Measurements from ENCODE around the gene PDPK1. TPM values are rescaled to one million over a fixed set of nuclear protein-coding genes. Genes with fewer than 3 reads are reported as not detected.
A peak's percentile ranks its signal among the peaks of the same experiment; 100 is the strongest.
"Not testable (repeated sequence)": the region's sequence is repeated elsewhere in the genome, so short reads cannot be mapped to it uniquely, and the experiment has no call there.

The PDPK1 gene
- total RNA-seq, 2 experiments from 2014 or later: 14.4 to 40.6 TPM

- H3K4me1 ChIP-seq (ENCODE audit: insufficient read depth, low read length, poor library complexity, severe bottlenecking): peaks cover 22% of the 10 kb centered on the region
- H3K9me2 ChIP-seq (ENCODE audit: insufficient read depth, low read length); H3K27ac ChIP-seq (ENCODE audit: low read depth, low read length, poor library complexity, severe bottlenecking); CTCF ChIA-PET (ENCODE audit: unreplicated experiment); H3K9me3 ChIP-seq (ENCODE audit: low read length); H3K4me3 ChIP-seq (ENCODE audit: low read depth, low read length, poor library complexity, severe bottlenecking); H4K20me1 ChIP-seq (ENCODE audit: insufficient read depth, low read length); POLR2A ChIA-PET; BruUV-seq (replicated peaks); DNase-seq (ENCODE audit: low spot score); H2AFZ ChIP-seq (ENCODE audit: low read length): not testable (repeated sequence)
- TF ChIP-seq CTCF (conservative IDR thresholded peaks at IDR 0.05; ENCODE audit: low read length): peak; percentile 61
- H3K4me2 ChIP-seq (ENCODE audit: low read length): peak overlapping the region; percentile 77; the same call in 1 of the 2 replicates
- intact Hi-C loops (cut with micrococcal nuclease; ENCODE audit: unreplicated experiment): loop anchor here (10.0 kb wide), 2 partner anchors 135 to 215 kb away; partner anchors contain the start of gene SRRM2
- peaks cover 22% of the 10 kb centered on the region; the same call in 1 of the 2 replicates for H3K36me3 ChIP-seq (ENCODE audit: insufficient read depth, low read length)
- H3K79me2 ChIP-seq (ENCODE audit: insufficient read depth, low read depth, low read length): peaks cover 23% of the 10 kb centered on the region
Observed at GRCh38 chr16:2539845-2540458, 2.1 kb downstream of the PDPK1 start.

DNA sequence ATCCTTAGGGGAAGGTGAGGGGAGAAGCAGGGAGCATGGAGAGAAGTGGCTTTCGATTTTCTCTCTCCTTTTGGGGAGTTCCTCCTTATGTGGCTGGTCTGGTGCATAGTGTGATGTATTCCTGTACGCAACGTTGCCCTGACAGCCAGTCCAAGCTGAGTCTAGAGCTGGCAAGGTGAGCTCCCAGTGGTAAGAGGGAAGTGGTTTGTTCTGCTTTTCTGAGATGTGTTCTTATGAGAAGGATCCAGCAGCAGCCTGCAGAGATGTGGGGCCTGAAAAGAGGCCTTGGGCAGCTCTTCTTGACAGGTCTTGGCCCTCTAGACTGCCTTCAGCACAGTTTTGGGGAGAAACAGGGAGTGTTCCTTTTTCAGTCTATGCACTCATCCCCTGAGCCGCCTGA, 3.1 kb downstream of the PDPK1 start:
- intact Hi-C loops (cut with micrococcal nuclease; ENCODE audit: unreplicated experiment); CTCF ChIA-PET (ENCODE audit: unreplicated experiment); H3K4me3 ChIP-seq (ENCODE audit: low read depth, low read length, poor library complexity, severe bottlenecking); H3K9me3 ChIP-seq (ENCODE audit: low read length); H4K20me1 ChIP-seq (ENCODE audit: insufficient read depth, low read length); H3K27ac ChIP-seq (ENCODE audit: low read depth, low read length, poor library complexity, severe bottlenecking); H3K9me2 ChIP-seq (ENCODE audit: insufficient read depth, low read length); POLR2A ChIA-PET; H2AFZ ChIP-seq (ENCODE audit: low read length); DNase-seq (ENCODE audit: low spot score); BruUV-seq (replicated peaks): not testable (repeated sequence)
- H3K4me2 ChIP-seq (ENCODE audit: low read length): peak overlapping the region; percentile 44
- H3K79me2 ChIP-seq (ENCODE audit: insufficient read depth, low read depth, low read length): peaks cover 30% of the 10 kb centered on the region
- peaks cover 22% of the 10 kb centered on the region for H3K4me1 ChIP-seq (ENCODE audit: insufficient read depth, low read length, poor library complexity, severe bottlenecking)
- H3K36me3 ChIP-seq (ENCODE audit: insufficient read depth, low read length): peaks cover 29% of the 10 kb centered on the region; the same call in 1 of the 2 replicates

GRCh38 chr16:2541409-2541808, 3.6 kb downstream of the PDPK1 start:
- Histone ChIP-seq H3K4me2 (ENCODE audit: low read length) (peak overlapping the region; percentile 44; the same call in 1 of the 2 replicates), H3K36me3 (ENCODE audit: insufficient read depth, low read length) (peaks cover 29% of the 10 kb centered on the region; the same call in 1 of the 2 replicates), H3K79me2 (ENCODE audit: insufficient read depth, low read depth, low read length) (peaks cover 31% of the 10 kb centered on the region), H3K4me1 (ENCODE audit: insufficient read depth, low read length, poor library complexity, severe bottlenecking) (peaks cover 22% of the 10 kb centered on the region)
- H3K27ac ChIP-seq (ENCODE audit: low read depth, low read length, poor library complexity, severe bottlenecking); H3K4me3 ChIP-seq (ENCODE audit: low read depth, low read length, poor library complexity, severe bottlenecking); H3K9me2 ChIP-seq (ENCODE audit: insufficient read depth, low read length); H3K9me3 ChIP-seq (ENCODE audit: low read length); intact Hi-C loops (cut with micrococcal nuclease; ENCODE audit: unreplicated experiment); H4K20me1 ChIP-seq (ENCODE audit: insufficient read depth, low read length); H2AFZ ChIP-seq (ENCODE audit: low read length); CTCF ChIA-PET (ENCODE audit: unreplicated experiment); BruUV-seq (replicated peaks); POLR2A ChIA-PET; DNase-seq (ENCODE audit: low spot score): not testable (repeated sequence)

DNA sequence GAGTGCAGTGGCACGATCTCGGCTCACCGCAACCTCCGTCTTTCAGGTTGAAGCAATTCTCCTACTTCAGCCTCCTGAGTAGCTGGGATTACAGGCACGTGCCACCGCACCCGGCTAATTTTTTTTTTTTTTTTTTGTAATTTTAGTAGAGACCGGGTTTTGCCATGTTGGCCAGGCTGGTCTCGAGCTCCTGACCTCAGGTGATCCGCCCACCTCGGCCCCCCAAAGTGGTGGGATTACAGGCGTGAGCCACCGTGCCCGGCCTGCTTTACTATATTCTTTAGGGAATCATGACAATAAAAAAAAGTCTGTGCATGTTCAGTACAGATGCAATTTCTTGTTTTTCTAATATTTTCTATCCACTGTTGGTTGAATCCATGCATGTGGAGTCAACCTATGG, 6.0 kb downstream of the PDPK1 start:
- H3K9me2 ChIP-seq (ENCODE audit: insufficient read depth, low read length); H4K20me1 ChIP-seq (ENCODE audit: insufficient read depth, low read length); H3K27ac ChIP-seq (ENCODE audit: low read depth, low read length, poor library complexity, severe bottlenecking); H2AFZ ChIP-seq (ENCODE audit: low read length); H3K4me2 ChIP-seq (ENCODE audit: low read length); POLR2A ChIA-PET; CTCF ChIA-PET (ENCODE audit: unreplicated experiment); H3K4me3 ChIP-seq (ENCODE audit: low read depth, low read length, poor library complexity, severe bottlenecking); intact Hi-C loops (cut with micrococcal nuclease; ENCODE audit: unreplicated experiment); BruUV-seq (replicated peaks); DNase-seq (ENCODE audit: low spot score); H3K9me3 ChIP-seq (ENCODE audit: low read length): not testable (repeated sequence)
- peaks cover 20% of the 10 kb centered on the region for H3K4me1 ChIP-seq (ENCODE audit: insufficient read depth, low read length, poor library complexity, severe bottlenecking)
- peaks cover 29% of the 10 kb centered on the region; the same call in 1 of the 2 replicates for H3K36me3 ChIP-seq (ENCODE audit: insufficient read depth, low read length)
- H3K79me2 ChIP-seq (ENCODE audit: insufficient read depth, low read depth, low read length): peaks cover 28% of the 10 kb centered on the region

DNA sequence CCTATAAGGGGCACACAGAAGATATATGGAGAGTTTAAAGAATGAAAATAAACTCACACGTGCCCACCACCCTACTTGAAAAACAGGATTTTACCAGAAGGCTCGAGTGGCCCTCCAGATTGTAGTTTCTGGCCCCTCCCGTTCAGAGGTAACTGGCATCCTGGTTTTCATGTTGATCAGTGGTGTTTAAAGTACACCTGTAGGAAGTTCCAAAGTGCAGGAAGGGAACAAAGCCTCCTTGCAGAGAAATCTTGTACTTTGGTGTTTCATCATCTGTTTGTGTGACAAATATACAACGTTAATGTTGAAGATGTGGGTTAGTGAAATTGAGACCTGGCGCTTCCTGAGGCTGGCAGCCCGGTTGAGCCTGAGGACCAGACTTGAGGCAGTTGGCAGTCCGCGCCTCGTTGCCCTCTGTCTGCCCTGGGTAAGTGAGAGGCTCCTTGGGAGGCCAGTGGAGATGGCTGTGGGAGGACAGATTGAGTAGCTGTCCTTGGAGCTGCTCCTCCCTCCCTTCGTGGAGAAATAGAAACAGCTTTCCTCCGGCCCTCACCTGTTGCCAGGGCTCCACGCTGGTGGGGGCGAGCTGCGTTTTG, 12.6 kb downstream of the PDPK1 start:
- intact Hi-C loops (cut with micrococcal nuclease; ENCODE audit: unreplicated experiment); H3K9me3 ChIP-seq (ENCODE audit: low read length); BruUV-seq (replicated peaks); H2AFZ ChIP-seq (ENCODE audit: low read length); H3K4me1 ChIP-seq (ENCODE audit: insufficient read depth, low read length, poor library complexity, severe bottlenecking); H3K36me3 ChIP-seq (ENCODE audit: insufficient read depth, low read length); DNase-seq (ENCODE audit: low spot score); H3K9me2 ChIP-seq (ENCODE audit: insufficient read depth, low read length); H3K4me3 ChIP-seq (ENCODE audit: low read depth, low read length, poor library complexity, severe bottlenecking); H3K79me2 ChIP-seq (ENCODE audit: insufficient read depth, low read depth, low read length); H3K4me2 ChIP-seq (ENCODE audit: low read length); H4K20me1 ChIP-seq (ENCODE audit: insufficient read depth, low read length); H3K27ac ChIP-seq (ENCODE audit: low read depth, low read length, poor library complexity, severe bottlenecking); POLR2A ChIA-PET; CTCF ChIA-PET (ENCODE audit: unreplicated experiment): not testable (repeated sequence)

DNA sequence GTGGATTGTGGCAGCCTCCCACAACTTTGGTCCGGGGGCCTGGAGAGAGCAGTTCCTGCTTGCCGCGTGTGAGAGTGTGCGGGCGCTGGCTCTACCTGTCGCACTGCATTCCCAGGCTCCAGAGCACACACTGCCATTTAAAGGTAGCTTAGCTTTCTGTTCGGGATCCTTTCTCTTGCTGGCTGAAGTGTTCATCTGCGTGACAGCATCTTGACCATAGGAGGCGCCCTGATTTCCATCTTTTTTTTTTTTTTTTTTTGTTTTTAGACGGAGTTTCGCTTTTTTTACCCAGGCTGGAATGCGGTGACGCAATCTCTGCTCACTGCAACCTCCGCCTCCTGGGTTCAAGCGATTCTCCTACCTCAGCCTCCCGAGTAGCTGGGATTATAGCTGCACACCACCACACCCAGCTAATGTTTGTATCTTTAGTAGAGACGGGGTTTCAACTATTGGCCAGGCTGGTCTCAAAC, 13.6 kb downstream of the PDPK1 start:
- H3K4me2 ChIP-seq (ENCODE audit: low read length); H3K27ac ChIP-seq (ENCODE audit: low read depth, low read length, poor library complexity, severe bottlenecking); H4K20me1 ChIP-seq (ENCODE audit: insufficient read depth, low read length); DNase-seq (ENCODE audit: low spot score); CTCF ChIA-PET (ENCODE audit: unreplicated experiment); H3K4me3 ChIP-seq (ENCODE audit: low read depth, low read length, poor library complexity, severe bottlenecking); H2AFZ ChIP-seq (ENCODE audit: low read length); H3K9me3 ChIP-seq (ENCODE audit: low read length); H3K9me2 ChIP-seq (ENCODE audit: insufficient read depth, low read length); H3K36me3 ChIP-seq (ENCODE audit: insufficient read depth, low read length); BruUV-seq (replicated peaks); H3K4me1 ChIP-seq (ENCODE audit: insufficient read depth, low read length, poor library complexity, severe bottlenecking); intact Hi-C loops (cut with micrococcal nuclease; ENCODE audit: unreplicated experiment); POLR2A ChIA-PET; H3K79me2 ChIP-seq (ENCODE audit: insufficient read depth, low read depth, low read length): not testable (repeated sequence)

All from OCI-LY7 (cell line).